GM21515 (cell line): ENCODE results near the gene CPAMD8.
"Not testable (repeated sequence)": the region's sequence is repeated elsewhere in the genome, so short reads cannot be mapped to it uniquely, and the experiment has no call there.

Experiments used
- ATAC-seq: cut with Tn5 transposase; IDR thresholded peaks from one replicate; pipeline ENCODE4 v1.9.1; 2021; ENCODE audit not compliant: unreplicated experiment

CPAMD8 gene

GRCh38 chr19:17002455-17002854, 24.2 kb downstream of the CPAMD8 start:
- ATAC-seq, result no peak

- no peak for ATAC-seq
Observed at GRCh38 chr19:17001603-17002183, 24.9 kb downstream of the CPAMD8 start.

- ATAC-seq, result no peak
Observed at GRCh38 chr19:16998635-16999194, 27.9 kb downstream of the CPAMD8 start.

GRCh38 chr19:16996838-16997490, 29.6 kb downstream of the CPAMD8 start:
- ATAC-seq, result not testable (repeated sequence)

GRCh38 chr19:16988661-16989060, 37.9 kb downstream of the CPAMD8 start:
- ATAC-seq, result no peak

GRCh38 chr19:16985403-16985802, 41.2 kb downstream of the CPAMD8 start:
- no peak for ATAC-seq

- not testable (repeated sequence) for ATAC-seq
Observed at GRCh38 chr19:16982586-16982985, 44.0 kb downstream of the CPAMD8 start.

GRCh38 chr19:16978839-16979802, 47.5 kb downstream of the CPAMD8 start:
- no peak for ATAC-seq

- no peak for ATAC-seq
Observed at GRCh38 chr19:16978156-16978555, 48.5 kb downstream of the CPAMD8 start.

GRCh38 chr19:16977306-16977705, 49.3 kb downstream of the CPAMD8 start:
- no peak for ATAC-seq

GRCh38 chr19:16976446-16976845, 50.2 kb downstream of the CPAMD8 start:
- ATAC-seq, result no peak

- no peak for ATAC-seq
Observed at GRCh38 chr19:16970821-16971220, 55.8 kb downstream of the CPAMD8 start.

- ATAC-seq, result no peak
Observed at GRCh38 chr19:16969135-16969534, 57.5 kb downstream of the CPAMD8 start.

- ATAC-seq, result not testable (repeated sequence)
Observed at GRCh38 chr19:16960996-16961822, 65.4 kb downstream of the CPAMD8 start.

GRCh38 chr19:16958277-16958676, 68.3 kb downstream of the CPAMD8 start:
- ATAC-seq, result not testable (repeated sequence)

GRCh38 chr19:16957855-16958254, 68.8 kb downstream of the CPAMD8 start:
- ATAC-seq, result no peak

- ATAC-seq, result no peak
Observed at GRCh38 chr19:16957151-16957701, 69.4 kb downstream of the CPAMD8 start.

GRCh38 chr19:16955161-16955560, 71.4 kb downstream of the CPAMD8 start:
- ATAC-seq, result no peak

- no peak for ATAC-seq
Observed at GRCh38 chr19:16952046-16952445, 74.6 kb downstream of the CPAMD8 start.

- ATAC-seq, result no peak
Observed at GRCh38 chr19:16951529-16951928, 75.1 kb downstream of the CPAMD8 start.
